CD4-positive, alpha-beta memory T cell (primary cell): ENCODE results near the gene FAM83C. TPM values are rescaled to one million over a fixed set of nuclear protein-coding genes. Genes with fewer than 3 reads are reported as not detected.
A peak's percentile ranks its signal among the peaks of the same experiment; 100 is the strongest.

Experiments
- CTCF ChIA-PET: fragments of 350-600 bp; sonication (Branson Sonifier 250); formaldehyde crosslinking; loops from one replicate; lab custom pipeline; 2021; ENCODE audit warnings: inconsistent platforms; ENCODE audit not compliant: partially characterized antibody; lab: Charles Lee
- POLR2A ChIA-PET: fragments of 350-600 bp; sonication (Branson Sonifier 250); formaldehyde crosslinking; loops from one replicate; lab custom pipeline; 2021; ENCODE audit not compliant: partially characterized antibody; lab: Charles Lee
- DNase-seq, 5 donors: peaks; one replicate each; pipeline versions ENCODE4 v3.0.0 to v3.0.0-alpha.2; 2020 to 2022; ENCODE audit warnings: mixed read lengths in 1 of 5
- H3K27ac ChIP-seq: one replicate; pipeline ENCODE4 v1.7.0; 2013; ENCODE audit warnings: low read depth, low read length
- H3K27me3 ChIP-seq: 2 replicates; pipeline ENCODE4 v1.7.0; 2013; ENCODE audit warnings: mild to moderate bottlenecking, low read length, moderate library complexity; ENCODE audit not compliant: insufficient read depth
- H3K36me3 ChIP-seq: 2 replicates; pipeline ENCODE4 v1.7.0; 2013; ENCODE audit warnings: mild to moderate bottlenecking, low read length, moderate library complexity; ENCODE audit not compliant: insufficient read depth
- H3K4me1 ChIP-seq: 2 replicates; pipeline ENCODE4 v1.7.0; 2013; ENCODE audit warnings: mild to moderate bottlenecking, low read length, moderate library complexity; ENCODE audit not compliant: insufficient read depth
- H3K4me3 ChIP-seq, 2 donors: one replicate each; pipeline ENCODE4 v1.7.0; 2013; ENCODE audit warnings: low read length in 2 of 2, mild to moderate bottlenecking in 1 of 2
- H3K9me3 ChIP-seq, 2 donors: one replicate each; pipeline ENCODE4 v1.7.0; 2013; ENCODE audit warnings: low read length in 2 of 2, control low read depth in 1 of 2; ENCODE audit not compliant: control insufficient read depth in 1 of 2
- H3K27ac Mint-ChIP-seq, 7 donors: one replicate each; pipeline ENCODE4 v1.8.0; 2020 to 2021; ENCODE audit warnings: mixed read lengths in 7 of 7, mild to moderate bottlenecking in 6 of 7, inconsistent platforms in 3 of 7, moderate library complexity in 3 of 7
- H3K27me3 Mint-ChIP-seq, 2 donors: one replicate each; pipeline ENCODE4 v1.8.0; 2020 to 2021; ENCODE audit warnings: mixed read lengths in 2 of 2
- H3K36me3 Mint-ChIP-seq, 2 donors: one replicate each; pipeline ENCODE4 v1.8.0; 2020 to 2021; ENCODE audit warnings: mixed read lengths in 2 of 2, inconsistent platforms in 1 of 2, mild to moderate bottlenecking in 1 of 2
- H3K4me1 Mint-ChIP-seq, 4 donors: one replicate each; pipeline ENCODE4 v1.8.0; 2020 to 2021; ENCODE audit warnings: mixed read lengths in 4 of 4, mild to moderate bottlenecking in 1 of 4
- H3K4me3 Mint-ChIP-seq, 8 donors: one replicate each; pipeline ENCODE4 v1.8.0; 2020 to 2021; ENCODE audit warnings: mixed read lengths in 8 of 8, mild to moderate bottlenecking in 7 of 8, moderate library complexity in 6 of 8, inconsistent platforms in 3 of 8
- H3K9me3 Mint-ChIP-seq, 8 donors: one replicate each; pipeline ENCODE4 v1.8.0; 2020 to 2021; ENCODE audit warnings: mixed read lengths in 8 of 8, mild to moderate bottlenecking in 5 of 8, inconsistent platforms in 3 of 8, moderate library complexity in 1 of 8
- intact Hi-C: fragments of 100-400 bp; cut with micrococcal nuclease; formaldehyde crosslinking; loops from one replicate; pipeline ENCODE4 v1.15.1; 2023
- polyA plus RNA-seq, 2 donors: library from polyadenylated mRNA; unstranded; fragments of 300-500 nt; fragmentation: Illumina TruSeq; gene quantifications; one replicate each; pipeline ENCODE4 v1.2.3, GENCODE V29; 2021
- total RNA-seq, 2 experiments: library from RNA; stranded (reverse); gene quantifications; one replicate each; pipeline ENCODE4 v1.2.3, GENCODE V29; 2021

FAM83C gene
- total and polyA plus RNA-seq, 4 experiments from 2014 or later = not detected

- ChIA-PET CTCF (no interaction called here), POLR2A (no interaction called here)
- Mint-ChIP-seq H3K27ac (peak overlapping the region in 1 of 7 donors; percentile 4), H3K27me3 (no peaks in the 10 kb centered on the region), H3K9me3 (no peaks in the 10 kb centered on the region), H3K4me3 (no peak overlapping the region), H3K4me1 (peaks cover 0 to 2% (median 0%) of the 10 kb centered on the region in 4 donors), H3K36me3 (peaks cover 3 to 17% of the 10 kb centered on the region in 2 donors)
- no peaks in the 10 kb centered on the region for H3K27me3 ChIP-seq
- H3K4me3 ChIP-seq = no peak overlapping the region
- no peak overlapping the region for H3K27ac ChIP-seq
- no peaks in the 10 kb centered on the region for H3K36me3 ChIP-seq
- intact Hi-C loops = no loop called here
- no peaks in the 10 kb centered on the region for H3K4me1 ChIP-seq
- DNase-seq = no peak
- H3K9me3 ChIP-seq = no peaks in the 10 kb centered on the region
Observed at GRCh38 chr20:35326021-35326739, 34.0 kb upstream of the FAM83C start.

- Histone ChIP-seq H3K4me1 (no peaks in the 10 kb centered on the region), H3K27me3 (no peaks in the 10 kb centered on the region), H3K4me3 (no peak overlapping the region), H3K27ac (no peak overlapping the region), H3K9me3 (no peaks in the 10 kb centered on the region), H3K36me3 (no peaks in the 10 kb centered on the region)
- CTCF ChIA-PET = no interaction called here
- no peaks in the 10 kb centered on the region for H3K9me3 Mint-ChIP-seq
- DNase-seq = no peak
- peak overlapping the region in 1 of 7 donors; percentile 76 for H3K27ac Mint-ChIP-seq
- intact Hi-C loops = no loop called here
- peaks cover 0 to 4% (median 1%) of the 10 kb centered on the region in 4 donors for H3K4me1 Mint-ChIP-seq
- H3K36me3 Mint-ChIP-seq = peaks cover 8 to 17% of the 10 kb centered on the region in 2 donors
- H3K27me3 Mint-ChIP-seq = no peaks in the 10 kb centered on the region
- no peak overlapping the region for H3K4me3 Mint-ChIP-seq
- POLR2A ChIA-PET = no interaction called here
Observed at GRCh38 chr20:35325401-35325800, 33.2 kb upstream of the FAM83C start.

- Mint-ChIP-seq H3K36me3 (peaks cover 6 to 9% of the 10 kb centered on the region in 2 donors), H3K27ac (peak overlapping the region in 2 of 7 donors; percentile 4 to 6), H3K27me3 (no peaks in the 10 kb centered on the region), H3K4me3 (no peak overlapping the region), H3K4me1 (peaks cover 0 to 15% (median 3%) of the 10 kb centered on the region in 4 donors), H3K9me3 (peaks cover 0 to 1% (median 0%) of the 10 kb centered on the region in 8 donors)
- no peaks in the 10 kb centered on the region for H3K36me3 ChIP-seq
- no peak for DNase-seq
- H3K9me3 ChIP-seq = no peaks in the 10 kb centered on the region
- no peak overlapping the region for H3K27ac ChIP-seq
- H3K27me3 ChIP-seq = no peaks in the 10 kb centered on the region
- no peaks in the 10 kb centered on the region for H3K4me1 ChIP-seq
- ChIA-PET CTCF (interaction anchor here (0.7 to 2.6 kb wide), 2 partner anchors 17 to 21 kb away, joined by 3 to 12 read pairs; no protein-coding TSS in a partner anchor), POLR2A (no interaction called here)
- intact Hi-C loops = no loop called here
- H3K4me3 ChIP-seq = no peak overlapping the region
Observed at GRCh38 chr20:35320396-35321126, 28.3 kb upstream of the FAM83C start.

- intact Hi-C loops = no loop called here
- Mint-ChIP-seq H3K4me3 (no peak overlapping the region), H3K4me1 (peaks cover 6 to 22% (median 8%) of the 10 kb centered on the region in 4 donors), H3K27me3 (no peaks in the 10 kb centered on the region), H3K36me3 (peaks cover 6 to 8% of the 10 kb centered on the region in 2 donors), H3K27ac (peak overlapping the region in 2 of 7 donors; percentile 8 to 77), H3K9me3 (peaks cover 0 to 1% (median 0%) of the 10 kb centered on the region in 8 donors)
- DNase-seq = no peak
- no peaks in the 10 kb centered on the region for H3K27me3 ChIP-seq
- ChIA-PET CTCF (interaction anchor here (2.6 kb wide), 1 partner anchor 17 kb away, joined by 12 read pairs; no protein-coding TSS in a partner anchor), POLR2A (no interaction called here)
- no peaks in the 10 kb centered on the region for H3K36me3 ChIP-seq
- no peaks in the 10 kb centered on the region for H3K9me3 ChIP-seq
- no peak overlapping the region for H3K27ac ChIP-seq
- H3K4me3 ChIP-seq = no peak overlapping the region
- H3K4me1 ChIP-seq = peaks cover 3% of the 10 kb centered on the region
Observed at GRCh38 chr20:35319871-35320197, 27.6 kb upstream of the FAM83C start.

GRCh38 chr20:35319192-35319870 is 27.1 kb upstream of the FAM83C start:
- POLR2A ChIA-PET = no interaction called here
- peaks cover 9 to 11% of the 10 kb centered on the region in 2 donors for H3K36me3 Mint-ChIP-seq
- Histone ChIP-seq H3K4me1 (peaks cover 3% of the 10 kb centered on the region), H3K9me3 (no peaks in the 10 kb centered on the region), H3K27ac (no peak overlapping the region), H3K36me3 (no peaks in the 10 kb centered on the region), H3K27me3 (no peaks in the 10 kb centered on the region), H3K4me3 (no peak overlapping the region)
- no peak for DNase-seq
- H3K27ac Mint-ChIP-seq = peak overlapping the region in 1 of 7 donors; percentile 21
- intact Hi-C loops = no loop called here
- H3K4me3 Mint-ChIP-seq = no peak overlapping the region
- H3K4me1 Mint-ChIP-seq = peaks cover 6 to 22% (median 10%) of the 10 kb centered on the region in 4 donors
- H3K27me3 Mint-ChIP-seq = no peaks in the 10 kb centered on the region
- H3K9me3 Mint-ChIP-seq = peaks cover 0 to 1% (median 0%) of the 10 kb centered on the region in 8 donors
- CTCF ChIA-PET = interaction anchor here (2.3 to 2.6 kb wide), 2 partner anchors 15 to 16 kb away, joined by 10 to 12 read pairs; no protein-coding TSS in a partner anchor

GRCh38 chr20:35318502-35319157 is 26.4 kb upstream of the FAM83C start:
- H3K4me1 ChIP-seq = peaks cover 3% of the 10 kb centered on the region
- ChIA-PET POLR2A (no interaction called here), CTCF (interaction anchor here (1.4 to 2.3 kb wide), 2 partner anchors 9 to 14 kb away, joined by 5 to 10 read pairs; no protein-coding TSS in a partner anchor)
- H3K4me3 ChIP-seq = no peak overlapping the region
- intact Hi-C loops = no loop called here
- no peak overlapping the region for H3K27ac ChIP-seq
- Mint-ChIP-seq H3K36me3 (peaks cover 11 to 13% of the 10 kb centered on the region in 2 donors), H3K27ac (peak overlapping the region in 2 of 7 donors; percentile 57 to 65), H3K9me3 (peaks cover 0 to 1% (median 0%) of the 10 kb centered on the region in 8 donors), H3K4me1 (peaks cover 6 to 22% (median 10%) of the 10 kb centered on the region in 4 donors), H3K27me3 (no peaks in the 10 kb centered on the region), H3K4me3 (no peak overlapping the region)
- DNase-seq = no peak
- no peaks in the 10 kb centered on the region for H3K9me3 ChIP-seq
- no peaks in the 10 kb centered on the region for H3K27me3 ChIP-seq
- no peaks in the 10 kb centered on the region for H3K36me3 ChIP-seq
